ENCODE results near the gene ADAMTS14.
A peak's percentile ranks its signal among the peaks of the same experiment; 100 is the strongest.
"Not testable (repeated sequence)": the region's sequence is repeated elsewhere in the genome, so short reads cannot be mapped to it uniquely, and the experiment has no call there.

The ADAMTS14 gene

DNA sequence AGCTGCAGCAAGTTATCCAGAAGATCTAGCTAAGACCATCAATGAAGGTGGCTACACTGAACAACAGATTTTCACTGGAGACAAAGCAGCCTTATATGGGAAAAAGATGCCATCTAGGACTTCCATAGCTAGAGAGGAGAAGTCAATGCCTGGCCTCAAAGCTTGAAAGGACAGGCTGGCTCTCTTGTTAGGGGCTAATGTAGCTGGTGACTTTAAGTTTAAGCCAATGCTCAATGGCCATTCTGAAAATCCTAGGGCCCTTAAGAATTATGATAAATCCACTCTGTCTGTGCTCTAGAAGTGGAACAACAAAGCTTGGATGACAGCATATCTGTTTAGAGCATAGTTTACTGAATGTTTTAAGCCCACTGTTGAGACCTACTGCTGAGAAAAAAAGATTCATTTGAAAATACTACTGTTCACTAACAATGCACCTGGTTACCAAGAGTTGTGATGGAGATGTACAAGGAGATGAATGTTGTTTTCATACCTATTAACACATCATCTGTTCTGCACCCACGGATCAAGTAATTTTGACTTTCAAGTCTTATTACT lies 13.6 kb upstream of the ADAMTS14 start:
- no peak for DNase-seq

DNA sequence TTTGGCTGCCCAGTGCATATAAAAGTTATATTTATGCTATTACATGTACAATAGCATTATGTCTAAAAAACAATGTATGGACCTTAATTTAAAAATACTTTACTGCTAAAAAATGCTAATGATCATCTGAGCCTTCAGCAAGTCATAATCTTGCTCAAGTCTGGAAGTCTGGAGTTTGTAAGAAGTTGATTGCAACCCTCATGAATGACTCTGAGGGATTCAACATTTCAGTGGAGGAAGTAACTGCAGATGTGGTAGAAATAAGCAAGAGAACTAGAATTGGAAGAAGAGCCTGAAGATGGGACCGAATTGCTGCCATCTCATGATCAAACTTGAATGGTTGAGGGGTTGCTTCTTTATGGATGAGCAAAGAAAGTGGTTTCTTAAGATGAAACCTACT lies 13.0 kb upstream of the ADAMTS14 start:
- DNase-seq, result no peak

DNA sequence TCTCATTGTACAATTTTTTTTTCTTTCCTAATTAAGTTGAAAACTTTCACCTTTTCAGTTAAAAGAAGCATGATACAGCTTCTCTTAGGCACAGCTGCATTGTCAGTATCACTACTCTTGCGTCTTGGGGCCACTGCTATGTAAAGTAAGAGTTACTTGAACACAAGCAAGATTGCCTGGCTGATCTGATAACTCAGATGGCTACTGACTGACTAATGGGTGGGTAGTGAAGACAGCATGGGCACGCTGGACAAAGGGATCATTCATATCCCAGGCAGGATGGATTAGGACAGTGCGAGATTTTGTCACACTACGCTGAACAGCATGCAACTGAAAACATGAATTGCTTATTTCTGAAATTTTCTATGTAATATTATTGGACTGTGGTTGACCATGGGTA lies 11.6 kb upstream of the ADAMTS14 start:
- no peak for DNase-seq

DNA sequence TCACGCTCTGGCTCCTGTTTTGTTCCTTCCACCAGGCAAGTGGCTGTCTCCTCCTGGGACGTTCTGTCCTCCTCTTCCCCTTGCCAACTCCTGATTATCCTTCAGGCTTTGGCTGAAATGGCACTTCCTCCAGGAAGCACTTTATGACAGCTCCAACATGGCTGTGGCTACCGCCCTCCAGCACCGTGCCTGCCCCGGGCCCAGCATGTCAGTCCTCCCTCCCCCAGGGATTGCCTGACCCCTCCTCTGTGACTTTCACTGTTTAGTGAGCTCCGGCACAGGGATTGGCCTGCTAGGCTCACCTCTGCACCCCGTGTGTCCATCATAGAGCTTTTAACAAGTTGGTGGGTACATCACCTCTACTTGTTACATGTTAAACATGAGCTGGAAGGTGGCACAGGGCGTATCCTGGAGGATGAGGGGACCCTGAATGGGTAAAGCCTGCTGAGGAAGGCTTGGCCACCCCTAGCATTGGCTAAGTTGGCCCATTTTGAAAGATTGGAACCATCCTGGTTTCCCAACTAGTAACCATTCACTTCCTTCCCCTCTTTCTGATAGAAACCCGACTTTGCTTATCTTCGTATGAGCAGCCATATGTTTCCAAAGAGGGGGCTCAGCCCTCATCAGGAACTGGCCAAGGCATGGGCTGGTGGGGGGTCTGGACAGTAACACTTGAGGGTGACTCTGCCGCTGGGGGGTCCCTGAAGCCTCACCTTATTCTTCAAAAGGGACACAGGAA lies 10.5 kb upstream of the ADAMTS14 start:
- DNase-seq, result no peak

DNA sequence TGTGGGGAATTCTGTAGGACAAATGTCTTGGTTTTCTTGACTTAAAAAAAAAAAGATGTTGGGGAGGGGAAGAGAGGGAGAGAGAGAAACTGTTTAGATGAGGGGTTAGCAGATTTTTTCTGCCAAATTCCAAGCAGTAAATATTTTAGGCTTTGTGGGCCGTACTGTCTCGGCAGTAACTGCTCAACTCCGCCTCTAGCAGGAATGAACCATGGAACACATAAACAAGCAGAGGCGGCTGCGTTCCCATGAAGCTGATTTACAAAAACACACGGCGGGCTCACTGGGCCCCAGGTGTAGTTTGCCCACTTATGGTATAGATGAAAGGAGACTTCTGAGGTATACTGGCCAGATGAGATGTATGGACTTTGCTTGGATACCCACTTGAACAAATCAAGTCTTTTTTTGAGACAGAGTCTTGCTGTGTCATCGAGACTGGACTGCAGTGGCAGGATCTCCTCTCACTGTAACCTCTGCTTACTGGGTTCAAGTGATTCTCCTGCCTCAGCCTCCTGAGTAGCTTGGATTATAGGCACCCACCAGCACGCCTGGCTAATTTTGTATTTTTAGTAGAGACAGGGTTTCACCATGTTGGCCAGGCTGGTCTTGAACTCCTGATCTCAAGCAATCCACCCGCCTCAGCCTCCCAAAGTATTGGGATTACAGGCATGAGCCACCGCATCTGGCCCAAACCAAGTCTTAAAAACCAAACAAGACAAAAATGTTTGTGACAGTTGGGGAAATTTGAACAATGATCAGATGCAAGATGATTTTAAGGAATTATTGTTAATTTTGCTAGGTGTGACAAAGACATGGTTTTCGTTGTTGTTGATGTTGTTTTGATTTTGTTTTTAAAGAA lies 9.7 kb upstream of the ADAMTS14 start:
- DNase-seq, result no peak

DNA sequence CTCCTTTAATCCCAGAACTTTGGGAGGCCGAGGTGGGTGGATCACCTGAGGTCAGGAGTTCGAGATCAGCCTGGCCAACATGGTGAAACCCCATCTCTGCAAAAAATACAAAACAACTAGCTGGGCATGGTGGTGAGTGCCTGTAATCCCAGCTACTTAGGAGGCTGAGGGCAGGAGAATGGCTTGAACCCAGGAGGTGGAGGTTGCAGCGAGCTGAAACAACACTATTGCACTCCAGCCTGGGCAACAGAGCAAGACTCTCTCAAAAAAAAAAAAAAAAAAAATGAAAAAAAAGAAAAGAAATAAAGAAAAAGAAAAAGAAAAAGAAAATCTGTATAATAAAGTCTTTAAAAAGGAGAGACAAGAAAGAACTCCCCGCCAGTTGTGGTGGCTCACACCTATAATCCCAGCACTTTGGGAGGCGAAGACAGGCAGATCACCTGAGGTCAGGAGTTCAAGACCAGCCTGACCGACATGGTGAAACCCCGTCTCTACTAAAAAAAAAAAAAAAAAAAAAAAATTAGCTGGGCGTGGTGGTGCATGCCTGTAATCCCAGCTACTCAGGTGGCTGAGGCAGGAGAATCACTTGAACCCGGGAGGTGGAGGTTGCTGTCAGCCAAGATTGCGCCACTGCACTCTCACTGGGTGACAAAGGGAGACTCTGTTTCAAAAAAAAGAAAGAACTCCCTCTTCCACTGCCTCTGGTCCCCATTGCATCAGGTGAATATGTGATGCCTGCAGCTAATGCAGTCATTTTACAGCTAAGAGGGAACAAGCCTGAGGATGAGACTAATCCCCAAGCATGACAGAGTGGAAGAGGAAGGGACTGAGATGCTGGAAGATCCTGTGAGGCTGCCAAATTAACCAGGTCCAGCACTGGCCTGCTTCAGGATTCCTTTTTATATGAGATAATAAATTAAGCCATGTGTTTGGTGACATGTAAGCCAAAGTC lies 8.6 kb upstream of the ADAMTS14 start:
- peak; percentile 16 for DNase-seq

DNA sequence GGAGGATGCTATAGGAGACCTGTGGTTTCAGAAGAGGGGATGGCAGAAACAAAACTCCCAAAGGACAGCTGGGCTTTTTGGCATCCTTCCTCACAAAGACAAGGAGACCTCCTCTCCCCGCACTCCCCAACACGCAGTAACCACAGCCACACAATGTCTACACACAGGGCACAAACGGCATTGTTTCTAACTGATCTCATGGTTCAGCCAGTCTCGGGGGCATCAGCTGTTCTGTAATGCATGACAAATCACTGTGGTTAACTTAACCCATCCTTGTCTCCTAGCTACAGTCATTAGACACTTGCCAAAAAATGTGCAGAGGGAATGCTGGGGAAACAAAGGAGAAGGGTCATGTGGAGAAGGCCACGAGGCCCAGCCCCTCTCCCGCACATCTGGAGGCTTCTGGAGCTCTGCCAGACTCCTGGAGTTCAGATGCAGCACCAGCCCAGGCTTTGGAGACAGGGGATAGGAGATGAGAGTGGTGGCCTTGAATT lies 7.6 kb upstream of the ADAMTS14 start:
- DNase-seq, result peak; percentile 98

DNA sequence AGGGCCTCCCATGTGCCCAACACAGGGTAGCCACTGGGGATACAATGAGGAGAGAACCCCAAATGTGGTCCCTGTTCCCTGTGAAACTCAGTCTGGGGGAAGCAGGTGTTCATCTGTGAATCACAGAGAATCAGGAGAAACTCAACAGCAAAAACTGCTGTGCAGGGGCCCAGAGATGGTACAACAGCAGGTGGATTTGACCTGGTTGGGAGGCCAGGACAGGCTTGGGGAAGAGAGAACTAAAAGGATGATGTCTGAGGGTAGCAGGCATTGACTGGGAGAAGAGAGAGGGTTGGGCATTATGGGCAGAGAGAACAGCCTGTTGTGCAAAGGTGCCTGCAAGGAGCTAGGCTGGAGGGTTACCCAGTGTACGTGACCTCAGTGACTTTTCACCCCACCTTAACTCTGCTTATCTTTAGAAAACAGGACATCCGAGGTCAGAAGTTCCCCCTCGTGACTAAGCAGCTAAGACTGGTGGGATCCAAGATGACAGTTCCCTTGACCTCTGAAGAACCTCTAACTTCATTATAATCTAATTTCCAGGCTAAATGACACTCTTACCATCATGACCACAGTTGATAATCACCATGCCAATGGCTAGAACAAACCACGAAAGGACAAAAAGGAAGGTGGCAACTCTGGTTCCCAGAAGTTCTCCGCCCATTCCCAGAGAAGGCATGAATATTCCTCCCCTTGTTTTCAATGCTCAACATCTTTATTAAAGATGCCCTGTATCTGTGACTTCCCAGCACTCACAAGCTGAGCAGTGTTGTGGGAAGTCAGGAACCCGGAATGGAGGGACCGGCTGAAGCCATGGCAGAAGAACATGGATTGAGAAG lies 5.1 kb upstream of the ADAMTS14 start:
- DNase-seq, result no peak

DNA sequence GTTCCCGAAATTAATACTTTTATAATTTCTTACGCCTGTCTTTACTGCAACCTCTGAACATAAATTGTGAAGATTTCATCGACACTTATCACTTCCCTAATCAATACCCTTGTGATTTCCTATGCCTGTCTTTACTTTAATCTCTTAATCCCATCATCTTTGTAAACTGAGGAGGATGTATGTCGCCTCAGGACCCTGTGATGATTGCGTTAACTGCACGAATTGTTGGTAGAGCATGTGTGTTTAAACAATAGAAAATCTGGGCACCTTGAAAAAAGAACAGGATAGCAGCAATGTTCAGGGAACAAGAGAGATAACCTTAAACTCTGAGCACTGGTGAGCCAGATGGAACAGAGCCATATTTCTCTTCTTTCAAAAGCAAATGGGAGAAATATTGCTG lies 4.5 kb upstream of the ADAMTS14 start:
- DNase-seq, result not testable (repeated sequence)

DNA sequence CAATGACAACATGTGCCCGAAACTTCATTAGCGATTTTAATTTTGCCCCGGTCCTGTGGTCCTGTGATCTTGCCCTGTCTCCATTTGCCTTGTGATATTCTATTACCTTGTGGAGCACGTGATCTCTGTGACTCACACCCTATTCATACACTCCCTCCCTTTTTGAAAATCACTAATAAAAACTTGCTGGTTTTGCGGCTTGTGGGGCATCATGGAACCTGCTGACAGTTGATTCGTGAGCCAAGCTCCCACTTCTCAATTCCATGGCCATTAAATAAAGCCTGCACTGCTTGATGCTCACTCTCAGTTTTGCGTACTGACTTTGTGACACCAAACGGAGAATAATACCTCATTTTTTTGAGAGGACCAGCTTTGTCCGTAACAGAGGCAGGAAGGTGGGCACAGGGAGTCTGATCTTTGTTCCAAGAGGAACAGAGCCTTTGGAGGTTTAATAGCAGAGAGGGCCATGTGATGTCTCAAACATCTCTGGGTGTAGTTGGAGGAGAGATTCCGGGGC lies 3.8 kb upstream of the ADAMTS14 start:
- DNase-seq, result peak; percentile 11

DNA sequence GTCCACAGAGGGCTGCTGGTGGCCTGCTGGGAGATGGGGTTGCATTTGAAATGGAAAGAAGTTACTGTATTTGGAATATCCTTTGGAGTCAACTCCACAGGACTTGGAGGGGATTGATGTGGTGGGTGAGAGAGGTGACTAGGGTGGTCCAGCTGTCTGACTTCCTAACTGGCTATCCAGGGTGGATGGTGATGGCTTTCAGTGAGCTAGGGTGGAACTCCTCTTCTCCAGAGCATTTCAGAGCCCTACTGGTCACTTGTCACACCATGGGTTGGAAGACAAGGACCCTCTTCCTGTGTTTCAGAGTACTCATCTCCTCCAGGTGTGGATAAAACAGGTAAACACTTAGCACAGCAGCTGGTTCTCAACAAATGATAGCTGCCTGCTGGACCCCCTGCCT lies 3.3 kb upstream of the ADAMTS14 start:
- DNase-seq, result no peak

DNA sequence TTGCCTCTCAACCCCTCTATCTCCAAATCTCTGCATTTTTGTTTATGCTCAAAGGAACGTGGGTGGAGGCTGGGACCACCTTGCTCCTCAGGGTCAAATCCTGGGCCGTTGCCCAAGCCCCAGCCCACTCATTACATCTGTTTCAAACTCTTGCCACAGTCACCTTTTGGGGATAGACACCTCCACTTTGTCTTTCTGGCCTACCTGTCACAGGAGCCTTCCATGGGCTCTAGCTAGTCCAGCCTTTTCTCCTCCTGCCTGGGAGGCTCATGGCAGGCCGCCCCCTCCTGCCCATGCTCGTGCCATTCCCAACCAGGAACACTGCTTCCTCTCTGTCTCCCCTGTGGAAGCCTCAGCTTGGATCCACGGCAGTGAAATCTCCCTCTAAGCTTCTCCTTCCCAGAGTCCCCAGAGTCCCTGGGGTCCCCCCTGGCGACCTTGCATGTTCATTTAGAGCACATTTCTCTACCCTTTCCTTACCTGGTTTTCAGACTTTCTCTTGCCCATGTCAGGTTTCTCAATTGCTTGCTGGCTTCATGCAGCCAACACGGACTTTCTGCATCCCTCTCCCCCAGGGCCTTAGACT lies 2.5 kb upstream of the ADAMTS14 start:
- DNase-seq, result no peak

DNA sequence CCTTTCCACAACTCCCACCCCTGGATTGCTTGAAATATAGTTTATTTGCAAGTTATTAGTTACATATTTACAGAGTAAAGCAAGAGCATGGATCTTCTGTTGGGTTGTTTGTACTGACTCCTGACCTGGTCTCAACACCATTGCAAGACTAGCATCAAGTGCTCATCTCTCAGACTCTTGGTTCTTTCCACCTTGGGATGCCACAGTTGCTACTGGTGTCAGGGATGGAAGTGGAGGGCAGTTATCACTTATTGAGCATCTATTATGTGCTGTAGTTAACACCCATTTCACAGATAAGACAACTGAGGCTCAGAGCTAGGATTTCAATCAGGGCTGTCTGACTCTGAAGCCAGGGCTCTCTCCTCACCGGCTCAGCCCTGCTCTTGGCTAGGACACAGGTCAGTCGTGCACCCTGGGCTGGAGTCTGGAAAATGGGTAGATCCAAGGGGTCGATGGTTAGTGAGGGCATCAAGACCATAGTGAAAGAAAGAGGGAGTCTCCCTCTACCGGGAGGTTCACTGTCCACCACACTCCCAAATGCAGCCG lies 614 bp upstream of the ADAMTS14 start:
- DNase-seq, result no peak

DNA sequence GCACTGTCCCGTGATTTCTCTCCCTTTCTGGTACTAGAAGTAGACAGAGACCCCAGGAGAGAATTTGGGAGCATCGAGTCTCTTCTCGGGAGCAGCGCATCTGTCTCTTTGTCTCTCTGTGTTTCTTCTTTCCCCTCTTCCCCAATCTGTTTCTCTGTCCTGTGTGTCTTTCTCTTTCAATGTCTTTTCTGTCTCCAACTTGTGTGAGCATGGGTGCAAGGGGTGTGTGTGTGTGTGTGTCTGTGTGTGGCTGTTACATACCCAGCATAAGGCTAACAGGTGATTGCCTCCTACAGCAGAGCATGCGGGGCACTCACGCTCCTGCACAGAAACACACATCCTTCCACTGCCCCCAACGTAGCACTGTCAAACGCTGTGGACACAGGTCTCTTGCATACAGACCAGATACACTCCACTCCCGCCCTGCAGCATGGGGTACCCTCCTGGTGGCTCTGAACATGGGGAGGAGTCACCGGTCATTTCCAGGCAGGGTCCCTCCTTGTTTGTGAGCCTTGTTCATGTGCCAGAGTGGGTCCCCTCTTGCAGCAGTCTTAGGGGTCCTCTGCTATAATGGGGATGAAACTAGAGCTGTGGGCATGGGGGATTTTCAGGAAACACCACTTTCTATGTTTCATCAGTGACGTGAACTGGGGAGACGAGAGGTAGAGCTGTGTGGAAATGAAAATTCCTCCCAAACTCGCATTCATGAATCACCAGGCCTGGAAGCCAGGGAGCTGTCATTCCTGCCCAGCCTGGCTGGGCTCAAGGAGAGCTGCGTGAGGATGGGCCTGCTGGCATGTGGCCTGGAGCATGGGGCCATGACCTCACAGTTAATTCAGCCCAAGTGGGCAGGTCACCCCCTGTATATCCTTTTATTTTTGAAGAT lies 980 bp downstream of the ADAMTS14 start:
- DNase-seq, result peak; percentile 87

DNA sequence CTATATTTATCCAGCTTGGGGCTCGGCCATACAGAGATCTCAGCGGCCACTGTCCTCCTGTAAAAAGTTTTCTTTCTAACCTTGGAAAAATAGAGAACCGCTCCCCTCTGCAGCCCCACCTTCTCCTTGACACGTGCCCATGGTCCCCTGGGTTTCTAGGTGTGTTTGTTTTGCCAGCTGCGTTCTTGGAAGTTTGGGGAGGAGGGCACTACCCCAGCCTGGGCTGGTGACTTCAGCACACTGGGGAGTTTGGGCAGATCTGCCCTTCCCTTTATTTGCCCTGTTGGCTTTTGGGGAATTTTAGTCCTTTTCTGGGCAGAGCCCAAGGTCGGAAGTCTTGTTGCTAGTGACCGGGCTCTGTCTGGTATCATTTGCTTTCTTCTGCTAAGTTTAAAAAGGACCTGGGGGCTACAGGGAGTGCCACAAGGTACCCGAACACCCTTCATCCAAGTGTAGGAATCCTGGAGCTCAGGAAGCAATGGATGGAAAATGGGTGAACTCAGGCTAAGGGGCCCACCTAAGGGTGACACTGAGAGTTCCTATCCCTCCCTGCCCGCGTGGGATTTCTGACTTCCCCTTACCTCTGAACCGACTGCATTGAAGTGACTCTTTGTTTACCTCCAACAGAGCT lies 1.7 kb downstream of the ADAMTS14 start:
- no peak for DNase-seq

DNA sequence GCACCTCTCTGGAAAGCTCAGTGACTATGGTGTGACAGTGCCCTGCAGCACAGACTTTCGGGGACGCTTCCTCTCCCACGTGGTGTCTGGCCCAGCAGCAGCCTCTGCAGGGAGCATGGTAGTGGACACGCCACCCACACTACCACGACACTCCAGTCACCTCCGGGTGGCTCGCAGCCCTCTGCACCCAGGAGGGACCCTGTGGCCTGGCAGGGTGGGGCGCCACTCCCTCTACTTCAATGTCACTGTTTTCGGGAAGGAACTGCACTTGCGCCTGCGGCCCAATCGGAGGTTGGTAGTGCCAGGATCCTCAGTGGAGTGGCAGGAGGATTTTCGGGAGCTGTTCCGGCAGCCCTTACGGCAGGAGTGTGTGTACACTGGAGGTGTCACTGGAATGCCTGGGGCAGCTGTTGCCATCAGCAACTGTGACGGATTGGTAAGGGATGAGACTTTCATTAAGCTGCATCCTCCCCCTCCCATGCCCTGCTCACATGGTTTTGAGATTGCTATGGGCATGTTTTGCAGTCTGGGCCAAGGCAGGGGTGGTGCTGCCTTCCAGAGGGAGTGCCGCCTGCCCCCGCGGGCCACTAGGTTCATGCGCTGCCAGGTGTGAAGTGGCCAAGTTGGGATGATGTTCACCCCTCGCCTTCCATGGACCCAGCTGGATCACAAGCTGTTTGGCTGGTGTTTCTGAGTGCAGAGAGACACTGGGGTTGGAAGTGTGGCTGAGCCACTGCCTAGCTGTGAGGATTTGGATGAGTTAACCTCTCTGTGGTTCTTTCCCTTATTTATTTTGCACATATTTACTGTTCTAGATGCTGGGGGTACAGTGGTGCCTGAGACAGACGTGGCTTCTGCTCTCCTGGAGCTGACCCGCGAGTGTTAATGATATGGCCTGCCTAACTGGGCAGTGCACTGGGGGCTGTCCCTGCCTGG lies 2.5 kb downstream of the ADAMTS14 start:
- no peak for DNase-seq

DNA sequence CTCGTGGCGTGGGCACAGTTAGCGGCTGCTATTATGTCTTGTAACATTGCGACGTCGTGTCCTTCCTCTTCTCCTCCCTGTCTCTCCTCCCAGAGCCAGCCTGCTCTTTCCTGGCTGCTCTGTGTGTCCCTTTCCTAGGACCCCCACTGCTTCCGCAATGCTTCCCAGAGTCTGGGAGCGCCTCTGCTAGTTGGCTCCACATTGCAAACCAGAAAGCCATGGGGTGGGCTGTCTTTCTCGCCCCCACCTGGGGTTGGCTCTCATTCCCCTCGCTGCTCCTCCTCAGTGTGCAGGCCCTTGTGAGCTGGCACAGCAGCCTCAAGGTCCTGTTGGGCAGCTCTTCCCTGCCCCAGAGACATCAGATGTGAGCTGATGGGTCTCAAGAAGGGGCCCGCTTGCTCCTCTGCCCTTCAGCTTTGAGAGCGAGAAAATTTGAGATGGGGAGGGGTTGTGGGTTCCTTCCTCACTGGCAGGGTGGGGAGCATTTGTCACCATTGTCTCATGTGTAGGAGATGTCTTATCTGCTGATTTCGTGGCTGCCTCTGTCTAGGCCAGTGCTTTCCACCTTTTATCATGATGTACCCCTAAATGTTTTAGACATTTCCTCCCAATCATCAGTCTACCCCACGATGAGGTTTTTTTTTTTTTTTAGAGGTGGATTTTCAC lies 3.3 kb downstream of the ADAMTS14 start:
- DNase-seq, result no peak

Measured in HCEC 1CT (cell line).